WTC11 (cell line): ENCODE results near the gene NRP2.

Source experiments
- ATF2 ChIP-seq: sonication (generic); formaldehyde crosslinking; IDR thresholded peaks from 2 replicates; pipeline ENCODE4 v1.8.1; 2022; ENCODE audit warnings: low read depth, missing genetic modification reagents, borderline replicate concordance
- CREB1 ChIP-seq: sonication (generic); formaldehyde crosslinking; IDR thresholded peaks from 2 replicates; pipeline ENCODE4 v1.8.0; 2023; ENCODE audit warnings: mild to moderate bottlenecking, missing genetic modification reagents
- CTCF ChIP-seq: fragments of 200-600 bp; IDR thresholded peaks from 2 replicates; pipeline ENCODE4 v1.8.0; 2022; ENCODE audit warnings: antibody characterized with exemption
- FOXP1 ChIP-seq: sonication (generic); formaldehyde crosslinking; IDR thresholded peaks from 2 replicates; pipeline ENCODE4 v1.8.0; 2022; ENCODE audit warnings: missing genetic modification reagents, mild to moderate bottlenecking, moderate library complexity, borderline replicate concordance
- GABPB1 ChIP-seq: sonication (generic); formaldehyde crosslinking; IDR thresholded peaks from 2 replicates; pipeline ENCODE4 v1.8.1; 2023; ENCODE audit warnings: mild to moderate bottlenecking, missing genetic modification reagents
- NFYB ChIP-seq: sonication (generic); formaldehyde crosslinking; conservative IDR thresholded peaks from 2 replicates; pipeline ENCODE4 v1.8.0; 2022; ENCODE audit warnings: low read depth, missing genetic modification reagents
- NR1H2 ChIP-seq: sonication (generic); formaldehyde crosslinking; IDR thresholded peaks from 2 replicates; pipeline ENCODE4 v1.9.0; 2021; ENCODE audit warnings: mild to moderate bottlenecking, moderate library complexity, missing genetic modification reagents
- NR2C2 ChIP-seq: sonication (generic); formaldehyde crosslinking; IDR thresholded peaks from 2 replicates; pipeline ENCODE4 v1.8.0; 2022; ENCODE audit warnings: mild to moderate bottlenecking, missing genetic modification reagents
- SP1 ChIP-seq: sonication (generic); formaldehyde crosslinking; conservative IDR thresholded peaks from 2 replicates; pipeline ENCODE4 v1.8.1; 2022; ENCODE audit warnings: missing genetic modification reagents
- TCF7 ChIP-seq: sonication (generic); formaldehyde crosslinking; IDR thresholded peaks from 2 replicates; pipeline ENCODE4 v1.8.0; 2022; ENCODE audit warnings: mild to moderate bottlenecking, low read depth, missing genetic modification reagents, moderate library complexity
- USF2 ChIP-seq: sonication (generic); formaldehyde crosslinking; IDR thresholded peaks from 2 replicates; pipeline ENCODE4 v1.8.1; 2023; ENCODE audit warnings: mild to moderate bottlenecking, missing genetic modification reagents, moderate library complexity

GRCh38 chr2:205767617-205768016, 85.3 kb downstream of the NRP2 start:
- TF ChIP-seq TCF7 (CRISPR knock-in tag), result no peak
- no peak for TF ChIP-seq USF2 (CRISPR knock-in tag)
- TF ChIP-seq CREB1 (CRISPR knock-in tag), result no peak
- TF ChIP-seq GABPB1 (CRISPR knock-in tag), result no peak
- no peak for TF ChIP-seq CTCF
- TF ChIP-seq FOXP1 (CRISPR knock-in tag), result no peak
- TF ChIP-seq ATF2, result no peak
- no peak for TF ChIP-seq NFYB (CRISPR knock-in tag)
- TF ChIP-seq NR2C2 (CRISPR knock-in tag), result no peak
- no peak for TF ChIP-seq SP1 (CRISPR knock-in tag)
- no peak for TF ChIP-seq NR1H2 (CRISPR knock-in tag)
